ENCODE results near the gene NECTIN4. TPM values are rescaled to one million over a fixed set of nuclear protein-coding genes. Genes with fewer than 3 reads are reported as not detected.

NECTIN4 gene
- total and polyA plus RNA-seq, 2 of the 8 experiments (the other 6 are each of a cell fraction or from before 2014, with no cell fraction given), result 0.19 to 0.71 TPM

- TF ChIP-seq CHD7 (IDR thresholded peaks at IDR 0.05; ENCODE audit: insufficient replicate concordance, low read length), result no peak
- TF ChIP-seq ASH2L (IDR thresholded peaks at IDR 0.05; ENCODE audit: low read length), result no peak
- no peak for TF ChIP-seq SP4 (IDR thresholded peaks at IDR 0.05; ENCODE audit: low read length)
- no peak for TF ChIP-seq CEBPB (IDR thresholded peaks at IDR 0.05; ENCODE audit: low read depth, low read length)
- no peak for TF ChIP-seq SIN3A (conservative IDR thresholded peaks at IDR 0.05 in 1 of 2, IDR thresholded peaks at IDR 0.05 in 1 of 2; ENCODE audit: low read depth in 1 of 2, low read length in 2 of 2)
- TF ChIP-seq SP2 (IDR thresholded peaks at IDR 0.05; ENCODE audit: low read length), result no peak
- TF ChIP-seq KDM1A (IDR thresholded peaks at IDR 0.05; ENCODE audit: borderline replicate concordance, low read length), result no peak
- no peak for TF ChIP-seq SUZ12 (IDR thresholded peaks at IDR 0.05; ENCODE audit: low read length)
- TF ChIP-seq RBBP5 (IDR thresholded peaks at IDR 0.05; ENCODE audit: borderline replicate concordance, low read depth, low read length), result no peak
- TF ChIP-seq POLR2AphosphoS5 (IDR thresholded peaks at IDR 0.05; ENCODE audit: low read depth, low read length), result no peak
These were observed 11.2 kb upstream of the NECTIN4 start (continued) for GRCh38 chr1:161100556-161100955.
